GM10847 (cell line): ENCODE measurements around the gene RAB38.

Experiments
- POLR2A ChIP-seq: IDR thresholded peaks from 2 replicates; pipeline ENCODE4 v1.6.1; 2011; ENCODE audit not compliant: insufficient read length; ENCODE audit errors: extremely low read depth

Gene RAB38

DNA sequence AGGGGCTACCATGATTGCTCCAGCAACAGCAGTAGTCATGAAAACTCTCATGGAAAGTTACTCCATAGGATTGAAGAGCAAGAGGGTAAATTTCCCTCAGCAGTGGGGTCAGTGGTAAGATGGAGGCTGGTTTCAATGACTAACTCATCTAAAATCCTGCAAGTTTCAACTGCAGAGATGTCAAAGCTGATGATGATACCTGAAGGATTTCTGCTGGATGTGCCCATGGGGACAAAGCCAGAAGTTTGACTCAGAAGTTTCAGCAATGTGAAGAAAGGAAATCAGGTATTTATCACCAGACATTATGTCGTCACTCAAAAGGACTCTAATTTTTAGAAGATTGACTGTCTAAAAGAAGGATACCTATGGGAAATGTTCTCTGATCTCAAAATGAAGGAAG, 29.1 kb downstream of the RAB38 start:
- no peak for TF ChIP-seq POLR2A

DNA sequence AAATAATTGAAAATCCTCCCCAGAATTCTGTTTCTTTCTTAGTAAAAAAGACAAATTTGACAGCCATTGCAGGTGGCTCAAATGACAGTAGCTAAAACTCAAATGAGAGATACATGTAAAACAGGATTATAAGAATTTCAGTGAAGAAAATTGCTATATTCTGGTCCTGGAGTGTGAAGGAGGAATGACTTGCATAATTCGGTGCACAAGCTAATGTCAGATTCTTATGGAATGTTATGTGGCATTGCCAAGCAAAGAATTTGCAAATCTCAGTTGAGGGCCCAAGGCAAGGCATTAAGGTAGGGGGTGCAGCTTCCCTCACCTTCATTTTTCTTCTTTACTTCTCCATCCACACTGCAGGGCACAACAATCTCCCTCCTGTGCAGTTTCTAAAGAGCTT, 35.4 kb downstream of the RAB38 start:
- TF ChIP-seq POLR2A, result no peak

DNA sequence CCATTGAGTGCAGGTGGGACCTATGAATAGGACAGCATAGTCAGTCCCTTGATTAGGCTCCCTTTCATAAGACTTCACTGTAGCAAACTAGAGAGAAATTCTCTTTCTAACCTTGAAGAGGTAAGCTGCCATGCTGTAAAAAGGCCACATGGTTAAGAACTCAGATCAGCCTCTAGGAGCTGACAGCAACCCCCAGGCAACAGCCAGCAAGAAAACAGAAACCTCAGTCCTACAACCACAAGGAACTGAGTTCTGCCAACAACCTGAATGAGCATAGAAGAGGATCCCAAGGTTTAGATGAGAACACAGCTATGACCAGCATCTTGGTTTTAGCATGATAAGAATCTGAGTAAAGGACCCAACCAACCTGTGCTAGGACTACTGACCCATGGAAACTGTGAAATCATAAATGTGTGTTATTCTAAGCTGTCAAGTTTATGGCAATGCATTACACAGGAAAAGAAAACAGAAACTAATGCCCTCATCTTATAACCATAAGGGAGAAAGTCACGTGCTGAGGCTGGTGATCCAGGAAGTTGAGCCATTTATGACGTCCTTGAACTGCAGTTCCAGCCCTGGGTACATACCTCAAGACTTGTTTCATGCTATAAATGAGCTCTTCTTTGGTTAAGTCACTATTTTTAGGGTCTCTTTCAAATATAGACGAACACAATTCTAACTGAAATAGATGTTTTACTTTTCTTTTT, 43.3 kb downstream of the RAB38 start:
- TF ChIP-seq POLR2A, result no peak

- no peak for TF ChIP-seq POLR2A
These were observed 52.3 kb downstream of the RAB38 start for GRCh38 chr11:88122956-88123355.

DNA sequence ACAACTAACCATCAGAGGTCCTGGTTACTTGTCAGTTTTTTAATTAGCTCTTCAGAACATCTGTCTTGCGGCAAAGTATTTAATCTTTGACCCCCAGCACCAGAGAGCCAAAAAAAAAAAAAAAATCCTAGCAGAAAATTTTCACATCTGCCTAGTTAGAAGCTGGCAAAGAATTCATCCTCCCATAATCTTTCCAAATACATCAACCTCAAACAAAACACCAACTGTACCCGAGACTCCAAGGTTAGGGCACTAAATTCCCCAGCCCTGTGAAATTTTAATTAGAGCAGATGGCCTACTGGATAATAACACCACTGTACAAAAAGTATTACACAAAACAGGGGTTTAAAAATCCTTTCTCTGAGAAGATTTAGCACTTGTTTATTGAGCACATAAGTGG, 55.7 kb downstream of the RAB38 start:
- no peak for TF ChIP-seq POLR2A

DNA sequence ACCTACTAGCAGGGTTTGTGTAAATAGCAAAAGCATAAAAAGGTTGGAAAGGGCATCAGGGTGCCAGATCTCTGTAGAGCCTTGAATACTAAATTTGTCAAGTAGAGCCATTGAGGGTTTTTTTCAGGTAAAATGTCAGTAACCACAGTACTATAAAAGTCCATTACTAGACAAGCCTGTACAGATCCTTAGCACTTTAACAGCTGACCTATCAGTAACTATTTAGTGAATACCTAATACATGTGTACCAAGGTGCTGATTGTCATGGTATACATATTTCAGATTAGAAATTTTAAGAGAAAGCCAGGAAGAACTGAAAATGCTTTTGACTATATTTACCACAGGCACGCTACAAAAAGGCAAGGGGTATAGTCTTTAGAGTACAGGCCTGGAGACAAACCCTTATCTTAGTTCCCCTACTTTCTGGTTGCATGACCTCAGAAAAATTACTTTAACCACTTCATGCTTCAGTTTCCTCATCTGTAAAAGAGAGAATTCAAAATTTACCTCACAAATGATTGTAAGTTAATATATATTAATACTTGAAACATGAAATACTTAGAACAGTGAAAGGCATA, 57.9 kb downstream of the RAB38 start:
- TF ChIP-seq POLR2A, result no peak

DNA sequence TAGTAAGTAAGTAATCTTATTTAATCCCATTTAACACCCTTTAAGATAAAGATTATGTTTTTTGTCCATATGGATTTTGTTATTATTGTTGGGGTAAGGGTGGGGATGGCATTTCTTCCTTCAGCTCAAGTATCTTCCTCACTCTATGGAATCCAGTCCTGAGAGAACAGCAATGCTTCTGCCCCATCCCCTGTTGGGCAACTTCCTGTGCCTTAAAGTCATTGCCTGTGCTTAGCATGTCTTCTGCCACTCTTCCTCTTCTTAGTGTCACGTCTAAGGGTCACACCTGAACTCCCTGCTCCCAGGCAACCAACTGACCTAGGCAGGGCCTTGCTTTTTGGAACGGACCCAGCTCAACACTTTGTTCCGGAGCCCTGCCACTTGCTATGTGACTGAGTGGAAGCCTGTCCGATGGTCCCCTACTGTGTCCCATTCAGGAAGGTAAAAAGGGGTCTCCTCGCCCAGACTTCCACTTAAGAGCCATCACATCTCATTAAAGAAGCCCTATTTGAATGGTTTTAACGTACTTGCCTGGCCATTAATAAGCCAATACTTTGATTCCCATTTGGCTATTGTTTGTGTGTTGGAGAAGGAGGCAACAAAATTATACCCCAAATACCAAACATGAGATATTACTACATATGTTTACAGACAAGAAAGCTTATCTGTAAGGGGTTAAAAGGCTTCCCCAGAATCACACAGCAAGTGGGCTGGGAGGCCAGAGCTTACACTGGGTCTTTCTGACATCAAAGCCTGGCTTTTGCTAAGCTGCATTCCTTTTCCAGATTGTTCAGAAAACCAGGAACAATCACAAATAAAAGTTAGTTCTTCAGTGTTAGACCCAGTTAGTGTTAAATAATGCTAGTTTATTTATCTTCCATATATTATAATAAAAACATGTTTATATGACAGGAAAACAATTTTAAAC, 59.2 kb downstream of the RAB38 start:
- no peak for TF ChIP-seq POLR2A

GRCh38 chr11:88114486-88115045, 60.7 kb downstream of the RAB38 start:
- no peak for TF ChIP-seq POLR2A

- no peak for TF ChIP-seq POLR2A
These were observed 68.6 kb downstream of the RAB38 start for GRCh38 chr11:88106666-88107065.

GRCh38 chr11:88105951-88106350, 69.3 kb downstream of the RAB38 start:
- no peak for TF ChIP-seq POLR2A

GRCh38 chr11:88105526-88105925, 69.7 kb downstream of the RAB38 start:
- TF ChIP-seq POLR2A, result no peak

- TF ChIP-seq POLR2A, result no peak
These were observed 70.8 kb downstream of the RAB38 start for GRCh38 chr11:88104408-88104807.

DNA sequence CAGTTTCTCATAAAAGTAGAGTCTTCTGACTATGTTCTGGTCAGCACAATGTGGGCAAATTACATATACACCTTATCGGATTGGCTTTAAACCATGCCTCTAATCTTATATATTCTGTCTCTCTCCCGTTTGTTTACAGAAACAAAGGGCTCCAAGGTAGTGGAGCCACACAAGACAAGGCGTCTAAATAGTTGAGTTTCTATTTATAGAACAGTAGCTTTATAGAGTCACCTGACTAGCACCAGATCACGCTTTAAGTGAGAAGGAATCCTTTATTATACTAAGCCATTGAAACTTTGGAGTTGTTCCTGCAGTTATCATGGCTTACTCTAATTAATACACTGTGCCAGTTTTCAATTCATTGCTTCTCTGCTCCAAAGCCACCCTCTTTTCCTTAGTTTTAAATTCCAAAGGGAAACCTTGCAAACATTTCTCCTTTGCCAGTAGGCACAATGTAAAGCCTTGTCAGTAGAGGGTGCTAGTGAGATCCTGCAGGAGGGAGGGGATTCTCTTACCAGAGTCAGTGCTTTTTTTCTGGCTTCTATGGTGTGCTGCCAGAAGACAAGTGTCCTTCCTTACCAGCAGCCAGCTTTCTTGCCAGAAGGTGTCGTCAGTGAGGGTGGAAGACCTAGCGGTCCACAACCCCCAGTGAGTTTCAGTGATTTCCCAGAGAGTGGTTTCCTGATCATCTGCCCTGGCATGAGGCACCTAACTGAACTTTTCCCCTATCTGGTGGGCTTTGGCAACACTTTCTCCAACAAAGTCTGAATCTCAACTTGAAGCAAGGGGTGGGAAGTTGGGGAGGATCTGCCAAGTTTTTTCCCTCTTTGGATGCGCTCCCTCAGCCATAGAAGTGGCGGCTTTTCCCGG, 71.7 kb downstream of the RAB38 start:
- no peak for TF ChIP-seq POLR2A

GRCh38 chr11:88102598-88102934, 72.7 kb downstream of the RAB38 start:
- no peak for TF ChIP-seq POLR2A
